Smooth muscle cell (in vitro differentiated cells): ENCODE results near the gene HTT. TPM values are rescaled to one million over a fixed set of nuclear protein-coding genes. Genes with fewer than 3 reads are reported as not detected.

ENCODE experiments used
- DNase-seq: peaks from one replicate; lab custom pipeline; 2025; ENCODE audit not compliant: unreplicated experiment; lab: John Stamatoyannopoulos, UW
- H2AFZ ChIP-seq: fragments of 200-600 bp; sonication (generic); 2 replicates; pipeline ENCODE4 v1.6.0; 2016; ENCODE audit warnings: antibody characterized with exemption, low read depth, mild to moderate bottlenecking
- H3F3A ChIP-seq: fragments of 200-600 bp; sonication (generic); 2 replicates; pipeline ENCODE4 v1.6.0; 2017; ENCODE audit warnings: antibody characterized with exemption, low read depth
- H3K27ac ChIP-seq: fragments of 200-600 bp; sonication (generic); 2 replicates; pipeline ENCODE4 v1.5.1; 2016; ENCODE audit warnings: low read depth, mild to moderate bottlenecking
- H3K27me3 ChIP-seq: fragments of 200-600 bp; sonication (generic); 2 replicates; pipeline ENCODE4 v1.6.1; 2016; ENCODE audit warnings: low read depth, mild to moderate bottlenecking
- H3K36me3 ChIP-seq: fragments of 200-600 bp; sonication (generic); 2 replicates; pipeline ENCODE4 v1.5.1; 2016; ENCODE audit warnings: low read depth
- H3K4me1 ChIP-seq: fragments of 200-600 bp; sonication (generic); 2 replicates; pipeline ENCODE4 v1.5.1; 2016; ENCODE audit warnings: low read depth
- H3K4me2 ChIP-seq: fragments of 200-600 bp; sonication (generic); 2 replicates; pipeline ENCODE4 v1.6.0; 2016; ENCODE audit warnings: mild to moderate bottlenecking
- H3K4me3 ChIP-seq: fragments of 200-600 bp; sonication (generic); 2 replicates; pipeline ENCODE4 v1.5.1; 2016; ENCODE audit warnings: mild to moderate bottlenecking
- H3K79me2 ChIP-seq: fragments of 200-600 bp; sonication (generic); 2 replicates; pipeline ENCODE4 v1.6.0; 2016; ENCODE audit warnings: low read depth, mild to moderate bottlenecking
- H3K9ac ChIP-seq: fragments of 200-600 bp; sonication (generic); 2 replicates; pipeline ENCODE4 v1.6.0; 2016; ENCODE audit warnings: low read depth
- H3K9me3 ChIP-seq: fragments of 200-600 bp; sonication (generic); replicated peaks from 2 replicates; pipeline ENCODE4 v1.5.1; 2016; ENCODE audit warnings: low read depth
- H4K20me1 ChIP-seq: fragments of 200-600 bp; sonication (generic); 2 replicates; pipeline ENCODE4 v1.6.0; 2016; ENCODE audit warnings: low read depth
- CTCF ChIP-seq: fragments of 200-600 bp; sonication (generic); IDR thresholded peaks from 2 replicates; pipeline ENCODE4 v1.5.1; 2017; ENCODE audit warnings: borderline replicate concordance, mild to moderate bottlenecking, antibody characterized with exemption; ENCODE audit not compliant: insufficient read depth, poor library complexity, severe bottlenecking
- WGBS: methylation state at CpG from one replicate; pipeline ENCODE4 v1.1.7; 2016; ENCODE audit warnings: low lambda C conversion rate; 5-methylcytosine and 5-hydroxymethylcytosine counted together
- polyA plus RNA-seq: library from polyadenylated mRNA; unstranded; fragments of >200 nt; fragmentation: Nextera tagmentation; extraction: Ambion mirVana; gene quantifications from 2 replicates; pipeline ENCODE4 v1.2.1, GENCODE V29; 2016
- total RNA-seq: library from RNA; depleted of rRNA; stranded (reverse); fragments of >200 nt; gene quantifications from 2 replicates; pipeline ENCODE4 v1.2.3, GENCODE V29; 2014

The HTT gene
- total and polyA plus RNA-seq, 2 experiments from 2014 or later = 7.1 to 16.4 TPM

- peaks cover 41% of the 10 kb centered on the region for H4K20me1 ChIP-seq
- H3K27ac ChIP-seq = no peak overlapping the region
- H3K79me2 ChIP-seq = peaks cover 10% of the 10 kb centered on the region
- no peaks in the 10 kb centered on the region for H3K27me3 ChIP-seq
- no peak overlapping the region for H3K4me2 ChIP-seq
- DNase-seq = no peak
- no peak overlapping the region for H3K4me3 ChIP-seq
- 90% methylated on average over 3 of the region's 3 CpGs for WGBS
- no peak overlapping the region for H3K9ac ChIP-seq
- H2AFZ ChIP-seq = no peak overlapping the region
- no peaks in the 10 kb centered on the region for H3K9me3 ChIP-seq
- H3F3A ChIP-seq = no peaks in the 10 kb centered on the region
- no peaks in the 10 kb centered on the region for H3K4me1 ChIP-seq
- no peak for TF ChIP-seq CTCF
- H3K36me3 ChIP-seq = peaks cover 11% of the 10 kb centered on the region
Observed at GRCh38 chr4:3168029-3168428, 93.5 kb downstream of the HTT start.

- Histone ChIP-seq H3K9me3 (no peaks in the 10 kb centered on the region), H3K27ac (no peak overlapping the region), H3K9ac (no peak overlapping the region), H4K20me1 (peaks cover 30% of the 10 kb centered on the region), H3K79me2 (no peaks in the 10 kb centered on the region), H2AFZ (no peak overlapping the region), H3K4me3 (no peak overlapping the region), H3K4me1 (no peaks in the 10 kb centered on the region), H3K27me3 (no peaks in the 10 kb centered on the region), H3F3A (no peaks in the 10 kb centered on the region), H3K36me3 (peaks cover 28% of the 10 kb centered on the region), H3K4me2 (no peak overlapping the region)
- WGBS = 81% methylated on average over 12 of the region's 12 CpGs
- DNase-seq = no peak
- TF ChIP-seq CTCF = no peak
Observed at GRCh38 chr4:3174371-3175338, 100.2 kb downstream of the HTT start.

GRCh38 chr4:3176367-3177229, 102.1 kb downstream of the HTT start:
- Histone ChIP-seq H3K9ac (no peak overlapping the region), H3K27ac (no peak overlapping the region), H3K79me2 (no peaks in the 10 kb centered on the region), H3F3A (no peaks in the 10 kb centered on the region), H4K20me1 (peaks cover 13% of the 10 kb centered on the region), H2AFZ (no peak overlapping the region), H3K4me1 (no peaks in the 10 kb centered on the region), H3K27me3 (no peaks in the 10 kb centered on the region), H3K4me2 (no peak overlapping the region), H3K9me3 (no peaks in the 10 kb centered on the region), H3K36me3 (peaks cover 35% of the 10 kb centered on the region), H3K4me3 (no peak overlapping the region)
- DNase-seq = no peak
- WGBS = 73% methylated on average over 11 of the region's 11 CpGs
- no peak for TF ChIP-seq CTCF
